ENCODE measurements around the gene PACRG. TPM values are rescaled to one million over a fixed set of nuclear protein-coding genes. Genes with fewer than 3 reads are reported as not detected.

The PACRG gene
- total RNA-seq, 2 experiments from 2014 or later, result 0.66 to 0.81 TPM

- Histone ChIP-seq H3K36me3 (ENCODE audit: insufficient read depth, low read length) (no peaks in the 10 kb centered on the region), H3K4me3 (ENCODE audit: low read length) (no peak overlapping the region), H3K27ac (ENCODE audit: low read depth in 1 of 2, low read length in 2 of 2) (no peak overlapping the region), H3K4me1 (ENCODE audit: insufficient read depth, low read length) (no peaks in the 10 kb centered on the region), H3K9me3 (ENCODE audit: control insufficient read depth in 1 of 2, insufficient read depth in 1 of 2, low read length in 2 of 2) (peaks cover 0 to 23% of the 10 kb centered on the region in 2 experiments), H3K27me3 (ENCODE audit: control insufficient read depth in 1 of 2, insufficient read depth in 2 of 2, low read length in 2 of 2) (peaks cover 0 to 2% of the 10 kb centered on the region in 2 experiments)
- Mint-ChIP-seq H3K27me3 (peaks cover 5% of the 10 kb centered on the region), H3K36me3 (ENCODE audit: low read depth) (no peaks in the 10 kb centered on the region), H3K4me3 (no peak overlapping the region), H3K27ac (no peak overlapping the region), H3K9me3 (no peaks in the 10 kb centered on the region), H3K4me1 (ENCODE audit: low read depth) (no peaks in the 10 kb centered on the region)
- DNase-seq (no peak), ATAC-seq (ENCODE audit: poor library complexity) (no peak)
- no peak for TF ChIP-seq CTCF (IDR thresholded peaks at IDR 0.05)
- ChIA-PET CTCF (no interaction called here), POLR2A (no interaction called here)
- intact Hi-C loops (cut with DNase I, micrococcal nuclease), result no loop called here
Observed at GRCh38 chr6:163152701-163153100, 424.9 kb downstream of the PACRG start.

- CTCF ChIA-PET, result no interaction called here
- ATAC-seq (ENCODE audit: poor library complexity) (no peak), DNase-seq (no peak)
- H3K27ac ChIP-seq (ENCODE audit: low read depth in 1 of 2, low read length in 2 of 2), result no peak overlapping the region
- POLR2A ChIA-PET, result no interaction called here
- H3K36me3 ChIP-seq (ENCODE audit: insufficient read depth, low read length), result no peaks in the 10 kb centered on the region
- no peaks in the 10 kb centered on the region for H3K4me1 Mint-ChIP-seq (ENCODE audit: low read depth)
- peaks cover 0 to 9% of the 10 kb centered on the region in 2 experiments for H3K9me3 ChIP-seq (ENCODE audit: control insufficient read depth in 1 of 2, insufficient read depth in 1 of 2, low read length in 2 of 2)
- no peaks in the 10 kb centered on the region for H3K4me1 ChIP-seq (ENCODE audit: insufficient read depth, low read length)
- H3K27ac Mint-ChIP-seq, result no peak overlapping the region
- no peaks in the 10 kb centered on the region for H3K27me3 ChIP-seq (ENCODE audit: control insufficient read depth in 1 of 2, insufficient read depth in 2 of 2, low read length in 2 of 2)
- no peak for TF ChIP-seq CTCF (IDR thresholded peaks at IDR 0.05)
- H3K4me3 ChIP-seq (ENCODE audit: low read length), result no peak overlapping the region
- intact Hi-C loops (cut with DNase I, micrococcal nuclease), result no loop called here
- no peak overlapping the region for H3K4me3 Mint-ChIP-seq
- no peaks in the 10 kb centered on the region for H3K36me3 Mint-ChIP-seq (ENCODE audit: low read depth)
- no peaks in the 10 kb centered on the region for H3K9me3 Mint-ChIP-seq
- H3K27me3 Mint-ChIP-seq, result peaks cover 9% of the 10 kb centered on the region
Observed at GRCh38 chr6:163159110-163159509, 431.3 kb downstream of the PACRG start.

- peaks cover 0 to 9% of the 10 kb centered on the region in 2 experiments for H3K9me3 ChIP-seq (ENCODE audit: control insufficient read depth in 1 of 2, insufficient read depth in 1 of 2, low read length in 2 of 2)
- ChIA-PET POLR2A (no interaction called here), CTCF (no interaction called here)
- Mint-ChIP-seq H3K4me1 (ENCODE audit: low read depth) (no peaks in the 10 kb centered on the region), H3K27ac (no peak overlapping the region), H3K27me3 (peaks cover 9% of the 10 kb centered on the region), H3K4me3 (no peak overlapping the region), H3K9me3 (no peaks in the 10 kb centered on the region), H3K36me3 (ENCODE audit: low read depth) (no peaks in the 10 kb centered on the region)
- H3K4me3 ChIP-seq (ENCODE audit: low read length), result no peak overlapping the region
- H3K4me1 ChIP-seq (ENCODE audit: insufficient read depth, low read length), result no peaks in the 10 kb centered on the region
- TF ChIP-seq CTCF (IDR thresholded peaks at IDR 0.05), result no peak
- no peak overlapping the region for H3K27ac ChIP-seq (ENCODE audit: low read depth in 1 of 2, low read length in 2 of 2)
- intact Hi-C loops (cut with DNase I, micrococcal nuclease), result no loop called here
- no peak for ATAC-seq (ENCODE audit: poor library complexity)
- DNase-seq, result no peak
- H3K36me3 ChIP-seq (ENCODE audit: insufficient read depth, low read length), result no peaks in the 10 kb centered on the region
- no peaks in the 10 kb centered on the region for H3K27me3 ChIP-seq (ENCODE audit: control insufficient read depth in 1 of 2, insufficient read depth in 2 of 2, low read length in 2 of 2)
Observed at GRCh38 chr6:163159689-163160088, 431.9 kb downstream of the PACRG start.
